Esophagus squamous epithelium (tissue), 5 donors: ENCODE data around the gene RNF208. TPM values are rescaled to one million over a fixed set of nuclear protein-coding genes. Genes with fewer than 3 reads are reported as not detected.

Source experiments
- DNase-seq: peaks from one replicate; lab custom pipeline; 2025; lab: John Stamatoyannopoulos, UW
- H3K27ac ChIP-seq, 4 donors: fragments of 200-600 bp; sonication (generic); one replicate each; pipeline ENCODE4 v1.5.1; 2016 to 2019; ENCODE audit warnings: mild to moderate bottlenecking in 1 of 4
- H3K27me3 ChIP-seq, 4 donors: fragments of 200-600 bp; sonication (generic); 1 replicate in 3 of 4; 2 replicates in 1 of 4; pipeline versions ENCODE4 v1.5.1 to v1.6.0; 2017 to 2021; ENCODE audit warnings: antibody characterized with exemption in 1 of 4
- H3K36me3 ChIP-seq, 3 donors: fragments of 200-600 bp; sonication (generic); one replicate each; pipeline ENCODE4 v1.5.1; 2016 to 2019
- H3K4me1 ChIP-seq, 3 donors: fragments of 200-600 bp; sonication (generic); one replicate each; pipeline ENCODE4 v1.5.1; 2017 to 2019
- H3K4me3 ChIP-seq, 4 donors: fragments of 200-600 bp; sonication (generic); 1 replicate in 3 of 4; 2 replicates in 1 of 4; pipeline ENCODE4 v1.5.1; 2016 to 2019; ENCODE audit warnings: mild to moderate bottlenecking in 2 of 4, moderate library complexity in 1 of 4
- H3K9me3 ChIP-seq, 3 donors: fragments of 200-600 bp; sonication (generic); one replicate each; pipeline ENCODE4 v1.5.1; 2016 to 2019
- POLR2A ChIP-seq, 4 donors: fragments of 450-650 bp; IDR thresholded peaks; one replicate each; pipeline ENCODE4 v1.6.1; 2017; ENCODE audit warnings: antibody characterized with exemption in 4 of 4, mild to moderate bottlenecking in 4 of 4, moderate library complexity in 3 of 4
- WGBS, 2 donors: methylation state at CpG; one replicate each; pipeline ENCODE4 v1.1.5; 2018; 5-methylcytosine and 5-hydroxymethylcytosine counted together
- intact Hi-C: fragments of 100-400 bp; cut with DNase I; formaldehyde crosslinking; loops from one replicate; pipeline ENCODE4 v1.15.0; 2022
- total RNA-seq, 4 donors: library from RNA; depleted of rRNA; stranded (reverse); fragments of >200 nt; gene quantifications; one replicate each; pipeline ENCODE4 v1.1.0, GENCODE V29; 2016
- TF ChIP-seq, protein P1 (sequence below), 6 experiments: fragments of 450-650 bp in 4 of 6; fragments of 200-600 bp in 2 of 6; sonication (generic) in 2 of 6; IDR thresholded peaks; one replicate each; pipeline ENCODE4 v1.5.1; 2016 to 2019; ENCODE audit warnings: antibody characterized with exemption in 6 of 6, mild to moderate bottlenecking in 4 of 6, moderate library complexity in 4 of 6
- donor health status: DM: yes; HTN: yes; CAD: no.

Gene RNF208
- total RNA-seq, 4 donors from 2014 or later: 2.3 to 3.2 (median 2.5) TPM

DNA sequence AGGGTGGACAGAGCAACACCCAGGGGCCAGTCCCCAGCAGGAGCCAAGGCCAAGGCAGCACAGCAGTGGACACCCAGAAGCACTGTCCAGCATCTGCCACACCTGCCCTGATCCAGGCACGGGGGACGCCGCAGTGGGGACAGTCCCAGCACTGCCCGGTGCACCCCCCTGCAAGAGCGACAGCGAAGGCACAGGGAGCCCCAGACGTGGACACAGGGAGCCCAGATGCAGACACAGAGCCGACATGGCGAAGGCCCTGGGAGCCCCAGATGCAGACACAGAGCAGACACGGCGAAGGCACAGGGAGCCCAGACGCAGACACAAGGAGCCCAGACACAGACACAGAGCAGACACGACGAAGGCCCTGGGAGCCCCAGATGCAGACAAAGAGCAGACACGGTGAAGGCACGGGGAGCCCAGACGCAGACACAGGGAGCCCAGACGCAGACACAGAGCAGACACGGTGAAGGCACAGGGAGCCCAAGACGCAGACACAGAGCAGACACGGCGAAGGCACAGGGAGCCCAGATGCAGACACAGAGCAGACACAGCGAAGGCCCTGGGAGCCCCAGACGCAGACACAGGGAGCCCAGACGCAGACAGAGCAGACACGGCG lies 38.0 kb downstream of the RNF208 start:
- Histone ChIP-seq H3K27ac (no peak overlapping the region), H3K36me3 (peaks cover 53 to 85% (median 54%) of the 10 kb centered on the region in 3 donors), H3K9me3 (no peaks in the 10 kb centered on the region), H3K27me3 (no peaks in the 10 kb centered on the region), H3K4me3 (no peak overlapping the region), H3K4me1 (peaks cover 22 to 38% (median 23%) of the 10 kb centered on the region in 3 donors)
- no peak for DNase-seq
- 91 to 93% methylated on average over 18 to 25 of the region's 27 CpGs for WGBS, 2 donors
- TF ChIP-seq POLR2A (IDR thresholded peaks at IDR 0.05): no peak
- intact Hi-C loops: loop anchor here (10.0 kb wide), 1 partner anchor 51 kb away; the partner anchor contains the start of gene SLC34A3

DNA sequence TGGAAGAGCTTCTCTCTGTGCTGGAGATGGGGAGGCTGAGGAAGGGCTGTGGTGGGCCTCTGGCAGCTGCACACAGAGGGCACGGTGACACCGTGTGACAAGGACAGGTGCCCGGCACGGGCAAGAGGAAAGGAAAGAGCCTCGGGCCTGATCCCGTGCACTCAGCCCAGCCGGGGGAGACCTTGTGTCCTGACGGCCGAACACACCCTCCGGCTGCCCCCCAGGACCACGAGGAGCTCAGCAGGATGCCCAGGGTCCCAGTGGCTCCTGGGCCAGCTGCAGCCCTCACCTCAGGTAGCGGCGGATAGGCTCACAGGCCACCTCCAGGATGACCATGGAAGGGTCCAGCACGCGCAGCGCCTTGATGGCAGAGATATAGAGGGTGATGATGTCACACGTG lies 39.2 kb downstream of the RNF208 start:
- 96 to 100% methylated on average over 5 to 6 of the region's 17 CpGs for WGBS, 2 donors
- Histone ChIP-seq H3K9me3 (no peaks in the 10 kb centered on the region), H3K27ac (no peak overlapping the region), H3K36me3 (peaks cover 54 to 97% (median 61%) of the 10 kb centered on the region in 3 donors), H3K4me3 (no peak overlapping the region), H3K27me3 (no peaks in the 10 kb centered on the region), H3K4me1 (peaks cover 20 to 34% (median 21%) of the 10 kb centered on the region in 3 donors)
- intact Hi-C loops: loop anchor here (10.0 kb wide), 1 partner anchor 52 kb away; the partner anchor contains the start of gene SLC34A3
- TF ChIP-seq, protein P1, sequence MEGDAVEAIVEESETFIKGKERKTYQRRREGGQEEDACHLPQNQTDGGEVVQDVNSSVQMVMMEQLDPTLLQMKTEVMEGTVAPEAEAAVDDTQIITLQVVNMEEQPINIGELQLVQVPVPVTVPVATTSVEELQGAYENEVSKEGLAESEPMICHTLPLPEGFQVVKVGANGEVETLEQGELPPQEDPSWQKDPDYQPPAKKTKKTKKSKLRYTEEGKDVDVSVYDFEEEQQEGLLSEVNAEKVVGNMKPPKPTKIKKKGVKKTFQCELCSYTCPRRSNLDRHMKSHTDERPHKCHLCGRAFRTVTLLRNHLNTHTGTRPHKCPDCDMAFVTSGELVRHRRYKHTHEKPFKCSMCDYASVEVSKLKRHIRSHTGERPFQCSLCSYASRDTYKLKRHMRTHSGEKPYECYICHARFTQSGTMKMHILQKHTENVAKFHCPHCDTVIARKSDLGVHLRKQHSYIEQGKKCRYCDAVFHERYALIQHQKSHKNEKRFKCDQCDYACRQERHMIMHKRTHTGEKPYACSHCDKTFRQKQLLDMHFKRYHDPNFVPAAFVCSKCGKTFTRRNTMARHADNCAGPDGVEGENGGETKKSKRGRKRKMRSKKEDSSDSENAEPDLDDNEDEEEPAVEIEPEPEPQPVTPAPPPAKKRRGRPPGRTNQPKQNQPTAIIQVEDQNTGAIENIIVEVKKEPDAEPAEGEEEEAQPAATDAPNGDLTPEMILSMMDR (IDR thresholded peaks at IDR 0.05): no peak
- DNase-seq: no peak

- Histone ChIP-seq H3K9me3 (no peaks in the 10 kb centered on the region), H3K4me3 (no peak overlapping the region), H3K27ac (no peak overlapping the region), H3K36me3 (peaks cover 51 to 100% (median 61%) of the 10 kb centered on the region in 3 donors), H3K4me1 (peaks cover 9 to 28% (median 10%) of the 10 kb centered on the region in 3 donors), H3K27me3 (no peaks in the 10 kb centered on the region)
- no peak for DNase-seq
- no peak for TF ChIP-seq POLR2A (IDR thresholded peaks at IDR 0.05)
- TF ChIP-seq, protein P1 (IDR thresholded peaks at IDR 0.05): no peak
- 60 to 84% methylated on average over 1 to 13 of the region's 22 CpGs for WGBS, 2 donors
- intact Hi-C loops: loop anchor here (10.0 kb wide), 1 partner anchor 53 kb away; the partner anchor contains the start of gene SLC34A3
Observed at GRCh38 chr9:137181680-137182079, 40.4 kb downstream of the RNF208 start.

DNA sequence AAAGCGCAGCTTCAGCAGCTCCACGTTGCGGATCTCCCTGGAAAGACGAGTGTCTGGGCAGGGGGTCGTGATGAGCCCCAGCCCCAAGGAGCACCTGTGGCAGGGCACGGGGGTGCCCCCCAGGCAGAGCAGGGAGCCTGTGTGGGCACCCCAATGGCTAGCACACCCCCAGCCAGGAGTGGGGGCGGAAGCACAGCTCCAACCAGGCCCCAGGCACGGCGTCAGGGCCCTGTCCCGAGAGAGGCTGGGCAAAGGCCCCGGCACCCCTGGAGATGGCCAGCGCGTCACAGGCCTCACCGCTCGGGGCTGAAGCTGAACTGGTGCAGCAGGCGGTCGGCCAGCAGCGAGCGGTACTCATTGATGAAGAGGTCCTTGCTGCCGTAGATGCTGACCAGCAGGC lies 41.5 kb downstream of the RNF208 start:
- Histone ChIP-seq H3K4me3 (no peak overlapping the region), H3K27me3 (peaks cover 0 to under 1% (median 0%) of the 10 kb centered on the region in 4 donors), H3K27ac (no peak overlapping the region), H3K9me3 (no peaks in the 10 kb centered on the region), H3K4me1 (peaks cover 0 to 28% (median 0%) of the 10 kb centered on the region in 3 donors), H3K36me3 (peaks cover 51 to 89% (median 55%) of the 10 kb centered on the region in 3 donors)
- WGBS, 2 donors: no CpG with 5 or more reads among the region's 20 CpGs
- no peak for TF ChIP-seq POLR2A (IDR thresholded peaks at IDR 0.05)
- TF ChIP-seq, protein P1 (IDR thresholded peaks at IDR 0.05): no peak
- intact Hi-C loops: loop anchor here (10.0 kb wide), 1 partner anchor 54 kb away; the partner anchor contains the start of gene SLC34A3
- DNase-seq: no peak

- TF ChIP-seq, protein P1 (IDR thresholded peaks at IDR 0.05): no peak
- TF ChIP-seq POLR2A (IDR thresholded peaks at IDR 0.05): no peak
- peaks cover 47 to 82% (median 48%) of the 10 kb centered on the region in 3 donors for H3K36me3 ChIP-seq
- no peak overlapping the region for H3K4me3 ChIP-seq
- no peaks in the 10 kb centered on the region for H3K9me3 ChIP-seq
- H3K27me3 ChIP-seq: peaks cover 0 to 8% (median 0%) of the 10 kb centered on the region in 4 donors
- no peak overlapping the region for H3K27ac ChIP-seq
- DNase-seq: no peak
- intact Hi-C loops: loop anchor here (10.0 kb wide), 1 partner anchor 55 kb away; the partner anchor contains the start of gene SLC34A3
- peaks cover 0 to 28% (median 2%) of the 10 kb centered on the region in 3 donors for H3K4me1 ChIP-seq
- WGBS, 2 donors: 80% methylated on average over 4 of the region's 17 CpGs; no CpG with 5 or more reads in 1 of the 2 donors
Observed at GRCh38 chr9:137179761-137180160, 42.3 kb downstream of the RNF208 start.
